A673 (cell line): ENCODE results near the gene RIPK1. TPM values are rescaled to one million over a fixed set of nuclear protein-coding genes. Genes with fewer than 3 reads are reported as not detected.

ENCODE experiments used
- BruUV-seq: library from RNA; stranded (reverse); fragments of 400-500 nt; replicated peaks from 2 replicates; lab custom pipeline; 2021; lab: Mats Ljungman, UMichigan
- CTCF ChIA-PET: fragments of 300-600 bp; sonication (Branson Sonifier 250); formaldehyde crosslinking; loops from one replicate; lab custom pipeline; 2022; ENCODE audit warnings: antibody characterized with exemption; lab: Charles Lee
- POLR2A ChIA-PET: fragments of 300-600 bp; sonication (Branson Sonifier 250); formaldehyde crosslinking; loops from one replicate; lab custom pipeline; 2022; ENCODE audit warnings: antibody characterized with exemption; ENCODE audit not compliant: low non-redundant PET; lab: Charles Lee
- DNase-seq: peaks from one replicate; pipeline ENCODE4 v3.0.0-alpha.2; 2015; ENCODE audit warnings: low spot score
- H3K27ac ChIP-seq: fragments of 200-600 bp; sonication (generic); 2 replicates; pipeline ENCODE4 v1.5.1; 2016; ENCODE audit warnings: mixed run types, low read depth, mild to moderate bottlenecking, mixed read lengths, antibody characterized with exemption, low read length; ENCODE audit not compliant: poor library complexity, severe bottlenecking
- H3K27me3 ChIP-seq: fragments of 200-600 bp; sonication (generic); replicated peaks from 2 replicates; pipeline ENCODE4 v1.6.1; 2017; ENCODE audit warnings: mixed run types, low read depth, mild to moderate bottlenecking, mixed read lengths, antibody characterized with exemption, low read length; ENCODE audit not compliant: insufficient read depth, poor library complexity
- H3K36me3 ChIP-seq: fragments of 200-600 bp; sonication (generic); 2 replicates; pipeline ENCODE4 v1.6.1; 2016; ENCODE audit warnings: mixed run types, mild to moderate bottlenecking, mixed read lengths, antibody characterized with exemption, low read length; ENCODE audit not compliant: insufficient read depth, poor library complexity, severe bottlenecking
- H3K4me1 ChIP-seq: fragments of 200-600 bp; sonication (generic); 2 replicates; pipeline ENCODE4 v1.6.1; 2017; ENCODE audit warnings: mixed run types, mild to moderate bottlenecking, mixed read lengths, antibody characterized with exemption, low read length; ENCODE audit not compliant: insufficient read depth, poor library complexity, severe bottlenecking
- H3K4me3 ChIP-seq: fragments of 200-600 bp; sonication (generic); 2 replicates; pipeline ENCODE4 v1.5.1; 2016; ENCODE audit warnings: low read depth, mixed run types, mild to moderate bottlenecking, mixed read lengths, low read length; ENCODE audit not compliant: poor library complexity, severe bottlenecking
- H3K9me3 ChIP-seq: fragments of 200-600 bp; sonication (generic); 2 replicates; pipeline ENCODE4 v1.6.1; 2016; ENCODE audit warnings: mixed run types, low read depth, mild to moderate bottlenecking, mixed read lengths, antibody characterized with exemption, low read length; ENCODE audit not compliant: poor library complexity, severe bottlenecking
- CTCF ChIP-seq: fragments of 300-800, 200-600 bp; sonication (generic); conservative IDR thresholded peaks from 2 replicates; pipeline ENCODE4 v1.5.1; 2017; ENCODE audit warnings: low read depth, mild to moderate bottlenecking, antibody characterized with exemption, low read length, moderate library complexity, mixed read lengths
- EZH2 ChIP-seq: fragments of 200-600 bp; sonication (generic); IDR thresholded peaks from 2 replicates; pipeline ENCODE4 v1.6.1; 2017; ENCODE audit warnings: borderline replicate concordance, low read depth, mild to moderate bottlenecking, mixed read lengths, antibody characterized with exemption, low read length; ENCODE audit not compliant: poor library complexity, severe bottlenecking
- intact Hi-C: fragments of 100-400 bp; cut with micrococcal nuclease; formaldehyde crosslinking; loops from one replicate; pipeline ENCODE4 v1.10.0; 2022; ENCODE audit not compliant: unreplicated experiment
- total RNA-seq: library from RNA; stranded (reverse); gene quantifications from 2 replicates; pipeline ENCODE4 v1.2.3, GENCODE V29; 2021

The RIPK1 gene
- total RNA-seq, 1 experiment from 2014 or later = 15.0 TPM

- intact Hi-C loops = no loop called here
- ChIA-PET CTCF (no interaction called here), POLR2A (no interaction called here)
- H3K36me3 ChIP-seq = peaks cover 23% of the 10 kb centered on the region
- TF ChIP-seq EZH2 = no peak
- no peak overlapping the region for H3K4me3 ChIP-seq
- H3K27me3 ChIP-seq = no peaks in the 10 kb centered on the region
- no TSS peak for BruUV-seq
- no peaks in the 10 kb centered on the region for H3K9me3 ChIP-seq
- no peak for DNase-seq
- no peaks in the 10 kb centered on the region for H3K4me1 ChIP-seq
- H3K27ac ChIP-seq = no peak overlapping the region
These were observed 63.4 kb downstream of the RIPK1 start for GRCh38 chr6:3131695-3132094.

- Histone ChIP-seq H3K27ac (no peak overlapping the region), H3K36me3 (peaks cover 32% of the 10 kb centered on the region), H3K4me1 (peaks cover 3% of the 10 kb centered on the region), H3K9me3 (no peaks in the 10 kb centered on the region), H3K4me3 (no peak overlapping the region), H3K27me3 (no peaks in the 10 kb centered on the region)
- no TSS peak for BruUV-seq
- intact Hi-C loops = no loop called here
- TF ChIP-seq CTCF = no peak
- no peak for TF ChIP-seq EZH2
- ChIA-PET POLR2A (no interaction called here), CTCF (interaction anchor here (0.7 kb wide), 1 partner anchor 113 kb away, joined by 11 read pairs; no protein-coding TSS in a partner anchor)
- no peak for DNase-seq
These were observed 65.2 kb downstream of the RIPK1 start for GRCh38 chr6:3133515-3133914.

- Histone ChIP-seq H3K27me3 (no peaks in the 10 kb centered on the region), H3K4me3 (no peak overlapping the region), H3K4me1 (peaks cover 5% of the 10 kb centered on the region), H3K36me3 (peaks cover 21% of the 10 kb centered on the region), H3K27ac (no peak overlapping the region), H3K9me3 (no peaks in the 10 kb centered on the region)
- DNase-seq = no peak
- ChIA-PET POLR2A (no interaction called here), CTCF (no interaction called here)
- TF ChIP-seq CTCF = no peak
- TF ChIP-seq EZH2 = no peak
- intact Hi-C loops = no loop called here
- no TSS peak for BruUV-seq
These were observed 67.5 kb downstream of the RIPK1 start for GRCh38 chr6:3135668-3136291.
